Suprapubic skin (tissue), 4 donors: ENCODE measurements around the gene AWAT2. TPM values are rescaled to one million over a fixed set of nuclear protein-coding genes. Genes with fewer than 3 reads are reported as not detected.

Experiments
- DNase-seq, 2 donors: peaks; one replicate each; pipeline ENCODE4 v3.0.0-alpha.2; 2019; ENCODE audit warnings: low spot score in 2 of 2
- H3K27ac ChIP-seq: fragments of 200-600 bp; sonication (generic); one replicate; pipeline ENCODE4 v1.5.1; 2019
- H3K27me3 ChIP-seq: fragments of 200-600 bp; sonication (generic); one replicate; pipeline ENCODE4 v1.5.1; 2019
- H3K36me3 ChIP-seq: fragments of 200-600 bp; sonication (generic); one replicate; pipeline ENCODE4 v1.5.1; 2019
- H3K4me1 ChIP-seq: fragments of 200-600 bp; sonication (generic); one replicate; pipeline ENCODE4 v1.5.1; 2019
- H3K4me3 ChIP-seq: fragments of 200-600 bp; sonication (generic); one replicate; pipeline ENCODE4 v1.5.1; 2019; ENCODE audit warnings: mild to moderate bottlenecking
- H3K9me3 ChIP-seq: fragments of 200-600 bp; sonication (generic); one replicate; pipeline ENCODE4 v1.5.1; 2019
- EP300 ChIP-seq: sonication (generic); formaldehyde crosslinking; IDR thresholded peaks from one replicate; pipeline ENCODE4 v1.6.1; 2017; ENCODE audit warnings: antibody characterized with exemption
- POLR2A ChIP-seq, 2 donors: fragments of 450-650 bp; IDR thresholded peaks; one replicate each; pipeline ENCODE4 v1.6.1; 2017; ENCODE audit warnings: antibody characterized with exemption in 2 of 2, mild to moderate bottlenecking in 2 of 2, moderate library complexity in 2 of 2
- POLR2AphosphoS5 ChIP-seq, 3 donors: sonication (generic); formaldehyde crosslinking; IDR thresholded peaks; one replicate each; pipeline ENCODE4 v1.6.1; 2017; ENCODE audit warnings: antibody characterized with exemption in 3 of 3
- WGBS: methylation state at CpG from one replicate; pipeline ENCODE4 v1.1.5; 2018; 5-methylcytosine and 5-hydroxymethylcytosine counted together
- total RNA-seq, 4 donors: library from RNA; depleted of rRNA; stranded (reverse); fragments of >200 nt; gene quantifications; one replicate each; pipeline ENCODE4 v1.1.0, GENCODE V29; 2016
- TF ChIP-seq, protein P1 (sequence below), 2 donors: fragments of 200-600 bp in 1 of 2; fragments of 450-650 bp in 1 of 2; sonication (generic) in 1 of 2; IDR thresholded peaks; one replicate each; pipeline ENCODE4 v1.5.1; 2016 to 2019; ENCODE audit warnings: antibody characterized with exemption in 2 of 2, mild to moderate bottlenecking in 1 of 2, moderate library complexity in 1 of 2

Gene AWAT2
- total RNA-seq, 4 donors from 2014 or later = 4.7 to 23.0 (median 12.4) TPM

DNA sequence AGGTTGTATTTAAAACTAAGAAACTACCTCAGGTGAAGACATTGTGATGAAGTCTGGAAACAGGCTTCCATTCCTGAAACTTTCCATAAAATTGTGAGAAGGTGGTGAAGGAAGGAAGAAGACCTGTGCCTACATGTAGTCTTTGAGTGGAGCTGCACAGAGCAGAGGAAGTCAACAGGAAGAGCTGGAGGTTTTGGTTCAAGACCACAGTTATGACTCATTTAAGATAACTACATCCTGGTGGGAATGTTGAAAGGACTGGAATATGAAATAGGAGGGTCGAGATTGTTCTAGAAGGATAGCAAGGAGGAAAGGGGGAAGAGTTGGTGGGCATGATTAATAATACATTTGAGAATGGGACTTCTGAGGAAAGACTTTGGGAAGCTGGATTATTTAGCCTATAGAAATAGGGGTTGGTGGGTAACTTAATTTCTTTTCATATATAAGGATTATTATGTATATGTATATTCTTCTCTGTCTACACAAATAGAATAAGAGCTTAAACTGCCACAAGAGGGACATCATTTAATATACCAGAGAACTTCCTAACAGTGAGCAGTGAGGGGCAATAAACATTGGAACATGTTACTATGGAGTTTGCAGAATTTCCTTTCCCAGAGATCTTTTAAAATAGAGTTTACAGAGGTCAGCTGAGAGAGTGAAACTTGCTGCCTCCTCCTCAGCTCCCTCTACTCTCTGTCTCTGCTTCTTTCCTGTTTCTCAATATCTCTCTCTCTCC lies 23.5 kb downstream of the AWAT2 start:
- no peak for DNase-seq
- 58% methylated on average over 1 of the region's 1 CpG for WGBS
- no peak for TF ChIP-seq POLR2A (IDR thresholded peaks at IDR 0.05)
- TF ChIP-seq EP300 = no peak
- TF ChIP-seq, protein P1, sequence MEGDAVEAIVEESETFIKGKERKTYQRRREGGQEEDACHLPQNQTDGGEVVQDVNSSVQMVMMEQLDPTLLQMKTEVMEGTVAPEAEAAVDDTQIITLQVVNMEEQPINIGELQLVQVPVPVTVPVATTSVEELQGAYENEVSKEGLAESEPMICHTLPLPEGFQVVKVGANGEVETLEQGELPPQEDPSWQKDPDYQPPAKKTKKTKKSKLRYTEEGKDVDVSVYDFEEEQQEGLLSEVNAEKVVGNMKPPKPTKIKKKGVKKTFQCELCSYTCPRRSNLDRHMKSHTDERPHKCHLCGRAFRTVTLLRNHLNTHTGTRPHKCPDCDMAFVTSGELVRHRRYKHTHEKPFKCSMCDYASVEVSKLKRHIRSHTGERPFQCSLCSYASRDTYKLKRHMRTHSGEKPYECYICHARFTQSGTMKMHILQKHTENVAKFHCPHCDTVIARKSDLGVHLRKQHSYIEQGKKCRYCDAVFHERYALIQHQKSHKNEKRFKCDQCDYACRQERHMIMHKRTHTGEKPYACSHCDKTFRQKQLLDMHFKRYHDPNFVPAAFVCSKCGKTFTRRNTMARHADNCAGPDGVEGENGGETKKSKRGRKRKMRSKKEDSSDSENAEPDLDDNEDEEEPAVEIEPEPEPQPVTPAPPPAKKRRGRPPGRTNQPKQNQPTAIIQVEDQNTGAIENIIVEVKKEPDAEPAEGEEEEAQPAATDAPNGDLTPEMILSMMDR (IDR thresholded peaks at IDR 0.05) = no peak
- TF ChIP-seq POLR2AphosphoS5 (IDR thresholded peaks at IDR 0.05) = no peak
- no peak overlapping the region for H3K27ac ChIP-seq
- H3K4me3 ChIP-seq = no peak overlapping the region
- no peaks in the 10 kb centered on the region for H3K9me3 ChIP-seq
- H3K4me1 ChIP-seq = no peaks in the 10 kb centered on the region
- no peaks in the 10 kb centered on the region for H3K36me3 ChIP-seq
- no peaks in the 10 kb centered on the region for H3K27me3 ChIP-seq

DNA sequence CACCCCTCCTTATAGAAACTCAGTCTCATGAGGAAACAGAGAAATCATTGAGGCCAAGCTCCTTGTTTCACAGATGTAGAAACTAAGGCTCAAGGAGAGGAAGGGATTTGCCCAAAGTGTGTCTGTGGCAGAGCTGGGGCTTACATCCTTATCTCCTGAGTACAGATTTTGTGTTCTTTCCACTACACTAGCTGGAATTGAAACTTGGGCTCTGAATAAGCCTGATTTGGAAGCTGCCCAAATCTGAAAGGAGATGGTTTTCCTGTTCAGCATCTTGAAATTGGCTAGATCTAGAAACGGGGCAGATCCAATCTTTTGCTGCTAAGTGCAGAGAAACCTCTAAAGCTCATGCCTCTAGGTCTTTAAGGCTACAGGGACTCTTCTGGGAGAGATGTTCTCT lies 24.3 kb downstream of the AWAT2 start:
- H3K36me3 ChIP-seq = no peaks in the 10 kb centered on the region
- TF ChIP-seq POLR2A (IDR thresholded peaks at IDR 0.05) = no peak
- TF ChIP-seq POLR2AphosphoS5 (IDR thresholded peaks at IDR 0.05) = no peak
- no peak for TF ChIP-seq EP300
- no peaks in the 10 kb centered on the region for H3K9me3 ChIP-seq
- no peak overlapping the region for H3K4me3 ChIP-seq
- H3K27me3 ChIP-seq = no peaks in the 10 kb centered on the region
- WGBS = 15% methylated on average over 1 of the region's 1 CpG
- no peak for DNase-seq
- no peaks in the 10 kb centered on the region for H3K4me1 ChIP-seq
- H3K27ac ChIP-seq = no peak overlapping the region

DNA sequence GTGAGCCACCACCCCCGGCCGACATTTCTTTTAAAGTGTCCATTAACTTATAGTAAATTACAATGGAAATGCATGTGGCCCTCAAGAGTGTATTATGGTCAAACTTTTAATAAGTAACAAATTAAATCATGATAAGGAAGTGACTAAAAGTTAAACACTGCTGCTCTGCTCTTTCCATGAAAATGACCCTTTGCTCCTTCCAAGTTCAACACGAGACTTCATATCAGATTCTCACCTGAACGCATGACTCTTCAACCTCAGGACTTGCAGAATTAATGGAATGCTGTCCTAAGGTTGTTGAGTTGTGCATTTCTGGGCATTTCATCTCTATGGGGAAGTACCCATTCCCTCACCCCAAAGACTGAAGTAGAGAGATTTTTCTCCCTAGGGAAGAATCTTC lies 27.1 kb downstream of the AWAT2 start:
- no peak for DNase-seq
- no peaks in the 10 kb centered on the region for H3K9me3 ChIP-seq
- WGBS = 90% methylated on average over 4 of the region's 4 CpGs
- TF ChIP-seq, protein P1 (IDR thresholded peaks at IDR 0.05) = no peak
- TF ChIP-seq POLR2AphosphoS5 (IDR thresholded peaks at IDR 0.05) (no peak), POLR2A (IDR thresholded peaks at IDR 0.05) (no peak), EP300 (no peak)
- no peak overlapping the region for H3K4me3 ChIP-seq
- H3K4me1 ChIP-seq = no peaks in the 10 kb centered on the region
- no peaks in the 10 kb centered on the region for H3K36me3 ChIP-seq
- no peak overlapping the region for H3K27ac ChIP-seq
- no peaks in the 10 kb centered on the region for H3K27me3 ChIP-seq

DNA sequence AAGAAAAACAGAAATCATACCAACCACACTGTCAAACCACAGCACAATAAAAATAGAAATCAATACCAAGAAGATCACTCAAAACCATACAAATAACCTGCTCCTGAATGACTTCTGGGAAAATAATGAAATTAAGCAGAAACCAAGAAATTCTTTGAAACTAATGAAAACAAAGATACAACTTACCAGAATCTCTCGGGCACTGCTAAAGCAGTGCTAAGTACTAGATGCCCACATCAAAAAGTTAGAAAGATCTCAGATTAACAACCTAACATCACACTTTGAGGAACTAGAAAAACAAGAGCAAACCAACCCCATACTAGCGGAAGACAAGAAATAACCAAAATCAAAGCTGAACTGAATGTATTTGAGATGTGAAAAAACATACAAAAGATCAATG lies 33.2 kb downstream of the AWAT2 start:
- DNase-seq = no peak
- Histone ChIP-seq H3K27me3 (no peaks in the 10 kb centered on the region), H3K4me1 (peaks cover 4% of the 10 kb centered on the region), H3K27ac (no peak overlapping the region), H3K4me3 (no peak overlapping the region), H3K9me3 (no peaks in the 10 kb centered on the region), H3K36me3 (no peaks in the 10 kb centered on the region)
- TF ChIP-seq POLR2AphosphoS5 (IDR thresholded peaks at IDR 0.05) (no peak), EP300 (no peak), POLR2A (IDR thresholded peaks at IDR 0.05) (no peak)
- TF ChIP-seq, protein P1 (IDR thresholded peaks at IDR 0.05) = no peak
- 92% methylated on average over 2 of the region's 2 CpGs for WGBS

DNA sequence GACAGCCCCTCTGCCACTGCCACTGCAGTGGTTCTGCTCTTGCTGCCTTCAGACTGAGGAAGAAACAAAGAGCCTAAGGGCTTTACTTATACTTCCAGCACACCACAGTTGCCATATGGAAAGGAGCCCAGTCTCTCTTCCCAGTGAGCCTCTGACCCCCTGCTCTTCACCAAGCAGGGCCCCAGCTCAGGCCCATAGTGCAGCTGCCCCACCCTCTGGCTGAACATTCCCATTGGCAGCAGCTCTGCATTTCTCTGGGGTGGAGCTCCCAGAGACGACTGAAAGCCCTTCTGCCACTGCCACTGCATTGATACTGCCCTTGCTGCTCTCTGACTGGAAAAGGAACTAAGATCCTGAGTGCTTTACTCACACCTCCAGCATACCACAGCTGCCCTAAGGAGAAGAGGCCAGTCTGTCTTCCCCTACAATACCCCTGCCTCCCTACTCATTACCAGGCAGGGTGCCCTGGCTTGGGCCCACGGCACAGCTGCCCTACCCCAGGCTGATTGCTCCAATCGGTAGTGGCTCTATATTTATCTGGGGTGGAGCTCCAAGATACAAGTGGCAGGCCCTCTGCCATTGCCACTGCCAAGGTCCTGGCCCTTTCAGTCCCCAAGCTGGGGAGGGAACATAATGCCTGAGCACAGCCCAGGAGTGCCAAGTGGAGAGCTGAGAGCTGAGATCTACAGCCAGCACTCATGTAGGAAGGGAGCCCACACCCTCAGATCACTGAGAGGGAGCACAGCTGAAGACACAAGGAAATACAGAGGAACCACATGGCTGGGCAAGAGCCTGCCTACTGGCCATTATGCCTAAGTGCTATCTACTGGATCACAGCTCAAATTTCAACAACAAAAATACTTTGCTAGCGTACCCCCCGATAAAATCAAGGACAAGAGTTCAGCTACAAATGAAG lies 36.0 kb downstream of the AWAT2 start:
- 69% methylated on average over 5 of the region's 5 CpGs for WGBS
- no peak overlapping the region for H3K27ac ChIP-seq
- DNase-seq = no peak

More for the DNA sequence above, 36.0 kb downstream of the AWAT2 start:
- H3K4me3 ChIP-seq = no peak overlapping the region
- no peaks in the 10 kb centered on the region for H3K36me3 ChIP-seq
- H3K9me3 ChIP-seq = no peaks in the 10 kb centered on the region
- no peak for TF ChIP-seq POLR2AphosphoS5 (IDR thresholded peaks at IDR 0.05)
- TF ChIP-seq EP300 = no peak
- TF ChIP-seq, protein P1 (IDR thresholded peaks at IDR 0.05) = no peak
- no peak for TF ChIP-seq POLR2A (IDR thresholded peaks at IDR 0.05)
- H3K27me3 ChIP-seq = no peaks in the 10 kb centered on the region
- H3K4me1 ChIP-seq = peaks cover 4% of the 10 kb centered on the region
